ENCODE results near the gene EPHB2.

- TF ChIP-seq, protein P1, sequence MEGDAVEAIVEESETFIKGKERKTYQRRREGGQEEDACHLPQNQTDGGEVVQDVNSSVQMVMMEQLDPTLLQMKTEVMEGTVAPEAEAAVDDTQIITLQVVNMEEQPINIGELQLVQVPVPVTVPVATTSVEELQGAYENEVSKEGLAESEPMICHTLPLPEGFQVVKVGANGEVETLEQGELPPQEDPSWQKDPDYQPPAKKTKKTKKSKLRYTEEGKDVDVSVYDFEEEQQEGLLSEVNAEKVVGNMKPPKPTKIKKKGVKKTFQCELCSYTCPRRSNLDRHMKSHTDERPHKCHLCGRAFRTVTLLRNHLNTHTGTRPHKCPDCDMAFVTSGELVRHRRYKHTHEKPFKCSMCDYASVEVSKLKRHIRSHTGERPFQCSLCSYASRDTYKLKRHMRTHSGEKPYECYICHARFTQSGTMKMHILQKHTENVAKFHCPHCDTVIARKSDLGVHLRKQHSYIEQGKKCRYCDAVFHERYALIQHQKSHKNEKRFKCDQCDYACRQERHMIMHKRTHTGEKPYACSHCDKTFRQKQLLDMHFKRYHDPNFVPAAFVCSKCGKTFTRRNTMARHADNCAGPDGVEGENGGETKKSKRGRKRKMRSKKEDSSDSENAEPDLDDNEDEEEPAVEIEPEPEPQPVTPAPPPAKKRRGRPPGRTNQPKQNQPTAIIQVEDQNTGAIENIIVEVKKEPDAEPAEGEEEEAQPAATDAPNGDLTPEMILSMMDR (IDR thresholded peaks at IDR 0.05; ENCODE audit: low read length), result no peak
- TF ChIP-seq EZH2 (optimal IDR thresholded peaks at IDR 0.05; ENCODE audit: low read depth, low read length), result no peak
- no peak for TF ChIP-seq EZH2phosphoT487 (IDR thresholded peaks at IDR 0.05; ENCODE audit: low read length)
Observed at GRCh38 chr1:22799971-22800370, 89.3 kb downstream of the EPHB2 start.

All from MM.1S (cell line).